Measurements from ENCODE around the gene FOSL2.

FOSL2 gene

DNA sequence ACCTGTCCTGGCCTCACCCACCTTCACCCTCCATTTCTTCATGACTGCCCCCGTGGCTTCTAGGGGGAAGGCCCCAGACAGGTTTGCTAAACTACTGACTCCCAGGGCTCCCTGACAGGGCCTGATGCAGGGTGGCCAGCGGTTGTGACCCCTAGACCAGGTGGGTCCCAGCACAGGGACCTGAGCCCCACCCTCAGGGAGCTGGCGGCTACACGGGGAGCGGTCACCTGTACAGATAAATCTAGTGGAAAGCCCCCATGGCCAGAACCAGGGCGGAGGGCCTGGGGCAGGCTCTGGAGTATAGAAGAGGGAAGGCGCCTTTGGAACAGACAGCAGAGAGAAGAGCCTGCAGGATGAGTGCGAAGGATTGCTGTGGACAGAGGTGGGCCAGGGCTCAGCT is 60.7 kb downstream of the FOSL2 start:
- no peak for DNase-seq

DNA sequence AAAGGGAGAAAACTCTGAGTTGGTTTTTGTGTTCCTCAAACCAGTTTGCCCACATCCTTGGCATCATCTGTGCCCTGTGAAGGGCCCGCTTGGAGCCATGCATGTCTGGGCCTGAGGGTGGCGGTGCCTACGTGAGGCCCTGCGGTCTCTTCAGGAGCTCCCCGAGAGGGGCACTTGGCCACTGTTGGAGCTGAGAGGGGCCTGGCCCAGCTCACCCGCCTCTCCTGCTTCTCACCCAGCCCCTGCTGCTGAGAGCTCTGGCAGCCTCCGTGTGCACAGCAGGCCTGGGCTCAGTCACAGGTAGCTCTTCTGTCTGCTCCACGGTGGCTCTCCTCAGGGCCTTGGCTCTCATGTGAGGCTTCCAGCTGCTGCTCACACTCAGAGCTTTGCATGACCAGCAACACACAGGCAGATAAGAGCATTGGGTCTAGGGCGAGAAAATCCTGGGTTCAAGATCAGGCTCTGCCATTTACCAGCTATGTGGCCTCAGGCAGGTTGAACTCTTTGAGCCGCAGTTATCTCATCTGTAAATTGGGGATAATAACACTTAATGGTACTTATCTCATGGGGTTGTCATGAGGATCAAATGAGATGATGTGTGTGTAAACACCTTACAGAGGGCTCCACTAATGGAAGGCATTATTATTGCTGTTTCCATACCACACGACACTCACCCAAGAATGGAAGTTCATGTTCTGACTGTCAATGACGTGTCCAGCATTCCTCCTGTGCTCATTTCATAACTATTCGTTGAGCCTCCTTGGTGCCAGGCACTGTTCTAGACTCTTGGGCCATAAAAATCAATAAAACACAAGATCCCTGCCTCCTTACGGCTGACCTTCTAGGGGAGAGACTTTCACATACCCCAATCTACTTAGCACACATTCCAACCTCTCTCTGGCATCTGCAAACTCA is 61.6 kb downstream of the FOSL2 start:
- DNase-seq, result no peak

DNA sequence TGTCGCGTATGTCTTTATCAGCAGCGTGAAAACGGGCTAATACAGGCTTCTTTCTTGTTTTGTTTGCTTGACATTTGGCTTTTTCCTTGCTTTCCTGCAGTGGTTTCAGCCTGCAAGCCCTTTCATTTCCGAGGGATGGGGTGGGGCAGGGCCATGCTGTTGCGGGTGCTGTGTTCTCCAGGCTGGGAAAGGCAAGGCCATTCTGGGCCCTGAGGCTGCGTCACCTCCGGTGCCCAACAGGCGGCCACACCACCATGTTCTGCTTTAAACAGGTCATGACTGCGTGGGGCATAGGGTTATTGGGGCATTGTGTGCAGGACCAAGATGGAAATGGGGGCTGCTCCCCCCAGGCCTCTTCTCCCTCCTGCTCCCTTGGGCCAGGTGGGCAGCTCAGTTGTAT is 64.6 kb downstream of the FOSL2 start:
- no peak for DNase-seq

DNA sequence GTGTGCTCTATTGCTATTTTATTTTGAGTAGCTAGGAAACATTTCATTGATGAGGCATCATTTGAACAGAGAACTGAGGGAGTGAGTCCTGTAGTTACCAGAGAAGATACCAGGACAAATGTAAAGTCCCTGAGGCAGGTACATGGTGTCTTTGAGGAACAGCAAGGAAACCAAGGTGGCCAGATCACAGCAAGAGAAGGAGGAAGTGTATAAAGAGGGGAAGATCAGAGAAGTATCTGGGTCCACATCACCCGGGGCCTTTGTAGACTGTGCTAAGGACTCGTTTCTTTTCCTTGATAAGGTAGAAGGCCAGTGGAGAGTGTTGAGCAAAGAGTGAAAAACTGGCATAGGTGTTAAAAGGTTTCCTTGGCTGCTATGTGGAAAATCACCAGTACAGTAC is 68.4 kb downstream of the FOSL2 start:
- DNase-seq, result no peak

DNA sequence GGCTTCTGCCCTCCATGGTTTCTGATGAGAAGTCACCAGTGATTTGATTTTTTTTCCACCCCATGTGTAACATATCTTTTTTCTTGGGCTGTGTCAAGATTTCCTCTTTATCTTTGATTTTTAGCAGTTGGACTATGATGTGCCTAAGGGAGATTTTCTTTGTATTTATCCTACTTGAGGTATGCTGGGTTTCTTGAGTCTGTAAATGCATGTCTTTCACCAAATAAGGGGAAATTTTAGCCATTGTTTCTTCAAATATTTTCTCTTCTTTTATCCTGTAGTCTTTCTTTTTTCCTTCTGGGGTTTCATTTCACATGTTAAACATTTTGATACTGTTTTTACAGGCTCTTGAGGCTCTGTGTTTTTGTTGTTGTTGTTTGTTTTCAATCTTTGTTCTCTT is 69.5 kb downstream of the FOSL2 start:
- no peak for DNase-seq

DNA sequence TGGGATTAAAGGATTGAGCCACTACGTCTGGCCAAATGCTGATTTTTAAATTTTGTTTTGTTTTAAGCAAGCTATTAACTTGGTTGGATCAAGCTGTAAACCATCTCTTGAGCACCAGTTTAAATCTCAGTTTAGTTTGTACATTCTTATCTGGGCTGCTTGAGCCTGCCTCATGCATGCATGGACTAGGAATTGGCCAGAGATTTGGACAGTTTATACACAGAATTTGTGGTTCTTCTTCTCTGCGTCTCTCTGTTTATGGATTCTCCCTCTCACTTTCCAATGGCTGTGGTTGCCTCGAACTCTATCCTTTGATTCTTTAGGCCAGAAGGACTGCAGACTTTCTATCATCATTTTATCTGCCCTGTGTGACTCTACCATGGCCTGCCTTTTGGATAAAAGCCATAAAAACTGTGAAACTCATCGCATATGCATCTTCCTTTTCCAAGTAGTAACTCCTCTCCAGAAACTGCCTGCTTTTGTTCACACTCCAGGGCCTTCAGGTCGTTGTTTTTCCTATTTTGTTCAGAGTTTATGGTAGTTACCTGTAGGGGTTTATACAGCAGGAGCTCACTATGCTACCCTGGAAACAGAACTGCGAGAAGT is 70.7 kb downstream of the FOSL2 start:
- no peak for DNase-seq

DNA sequence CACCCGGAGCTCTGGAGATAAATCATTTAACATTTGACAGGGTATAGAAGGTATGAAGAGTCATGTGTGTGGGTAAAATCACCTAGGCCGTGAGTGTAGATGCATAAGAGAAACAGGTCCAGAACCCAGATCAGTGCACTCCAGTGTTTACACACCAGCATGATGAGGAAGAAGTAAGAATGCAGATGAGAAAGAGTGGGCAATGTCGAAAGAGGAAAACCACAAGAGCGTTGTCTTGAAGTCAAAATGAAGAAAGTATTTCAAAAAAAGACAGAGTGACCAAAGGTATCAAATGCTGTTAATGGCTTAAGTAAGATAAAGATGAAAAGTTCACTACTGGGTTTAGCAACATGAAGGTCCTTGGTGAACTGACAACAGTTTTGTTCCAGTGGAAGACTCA is 71.2 kb downstream of the FOSL2 start:
- DNase-seq, result no peak

DNA sequence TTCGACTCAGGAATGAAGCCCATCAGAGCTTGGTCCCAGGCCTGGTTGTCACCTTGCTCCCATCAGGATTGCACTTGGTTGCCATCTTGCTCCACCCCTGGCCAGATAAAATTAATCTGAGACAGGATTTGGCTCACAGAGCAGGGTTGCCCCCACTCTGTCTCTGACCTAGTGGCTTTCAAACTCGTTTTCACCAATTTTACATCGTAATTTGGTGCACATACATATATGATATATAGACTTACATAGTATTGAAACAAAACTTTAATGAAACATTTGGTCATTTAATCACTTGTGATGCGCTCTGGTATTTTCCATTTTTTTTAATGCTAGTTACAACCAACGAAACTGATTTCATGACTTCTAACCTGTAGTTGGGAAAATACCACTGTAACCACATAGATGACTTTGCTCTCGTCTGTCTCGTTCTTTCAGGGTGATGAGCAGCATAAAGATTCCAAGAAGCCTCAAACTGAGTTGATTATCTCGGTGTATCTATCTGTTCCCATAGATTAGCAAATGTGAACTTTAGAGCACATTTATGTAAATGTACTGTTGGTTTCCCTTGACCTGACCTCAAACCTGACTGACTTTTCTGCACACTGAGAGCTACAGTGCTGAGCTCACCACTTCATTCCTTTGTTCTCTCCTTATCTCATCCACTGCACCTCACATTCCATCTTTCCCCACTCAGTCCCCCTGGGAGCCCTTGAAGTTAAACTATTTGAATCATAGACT is 72.7 kb downstream of the FOSL2 start:
- peak; percentile 51 for DNase-seq

All from activated CD4-positive, alpha-beta T cell treated with anti-CD3 and anti-CD28 coated beads, Interleukin-2, Interleukin-6, amounts not matched to agents 100 ng/mL and 50 ng/mL, durations not matched to agents 16 hours and 8 hours (primary cell).